ENCODE data around the gene TTLL9. TPM values are rescaled to one million over a fixed set of nuclear protein-coding genes. Genes with fewer than 3 reads are reported as not detected.

Gene TTLL9
- total RNA-seq, 1 donor from 2014 or later: not detected

- no peak overlapping the region for H3K4me3 ChIP-seq (ENCODE audit: low read depth, low read length)
- H3K27me3 ChIP-seq (ENCODE audit: control insufficient read depth, insufficient read depth, low read length): peaks cover 48% of the 10 kb centered on the region
- H3K36me3 ChIP-seq (ENCODE audit: control insufficient read depth, insufficient read depth, low read length): no peaks in the 10 kb centered on the region
- TF ChIP-seq CTCF (IDR thresholded peaks at IDR 0.05; ENCODE audit: insufficient read depth, low read length, poor library complexity, severe bottlenecking): no peak
- DNase-seq (ENCODE audit: low read depth): no peak
These were observed 8.3 kb upstream of the TTLL9 start for GRCh38 chr20:31862157-31862470.

- DNase-seq (ENCODE audit: low read depth): no peak
- no peak for TF ChIP-seq CTCF (IDR thresholded peaks at IDR 0.05; ENCODE audit: insufficient read depth, low read length, poor library complexity, severe bottlenecking)
- Histone ChIP-seq H3K27me3 (ENCODE audit: control insufficient read depth, insufficient read depth, low read length) (peaks cover 45% of the 10 kb centered on the region), H3K36me3 (ENCODE audit: control insufficient read depth, insufficient read depth, low read length) (no peaks in the 10 kb centered on the region), H3K4me3 (ENCODE audit: low read depth, low read length) (no peak overlapping the region)
These were observed 7.9 kb upstream of the TTLL9 start for GRCh38 chr20:31862506-31862905.

- no peak for TF ChIP-seq CTCF (IDR thresholded peaks at IDR 0.05; ENCODE audit: insufficient read depth, low read length, poor library complexity, severe bottlenecking)
- H3K27me3 ChIP-seq (ENCODE audit: control insufficient read depth, insufficient read depth, low read length): peaks cover 39% of the 10 kb centered on the region
- no peak overlapping the region for H3K4me3 ChIP-seq (ENCODE audit: low read depth, low read length)
- H3K36me3 ChIP-seq (ENCODE audit: control insufficient read depth, insufficient read depth, low read length): no peaks in the 10 kb centered on the region
- no peak for DNase-seq (ENCODE audit: low read depth)
These were observed 6.9 kb upstream of the TTLL9 start for GRCh38 chr20:31863296-31864085.

- TF ChIP-seq CTCF (IDR thresholded peaks at IDR 0.05; ENCODE audit: insufficient read depth, low read length, poor library complexity, severe bottlenecking): no peak
- Histone ChIP-seq H3K27me3 (ENCODE audit: control insufficient read depth, insufficient read depth, low read length) (peaks cover 40% of the 10 kb centered on the region), H3K4me3 (ENCODE audit: low read depth, low read length) (no peak overlapping the region), H3K36me3 (ENCODE audit: control insufficient read depth, insufficient read depth, low read length) (no peaks in the 10 kb centered on the region)
- DNase-seq (ENCODE audit: low read depth): no peak
These were observed 5.7 kb upstream of the TTLL9 start for GRCh38 chr20:31864521-31865400.

- Histone ChIP-seq H3K4me3 (ENCODE audit: low read depth, low read length) (no peak overlapping the region), H3K36me3 (ENCODE audit: control insufficient read depth, insufficient read depth, low read length) (no peaks in the 10 kb centered on the region), H3K27me3 (ENCODE audit: control insufficient read depth, insufficient read depth, low read length) (peaks cover 40% of the 10 kb centered on the region)
- no peak for TF ChIP-seq CTCF (IDR thresholded peaks at IDR 0.05; ENCODE audit: insufficient read depth, low read length, poor library complexity, severe bottlenecking)
- no peak for DNase-seq (ENCODE audit: low read depth)
These were observed 4.2 kb upstream of the TTLL9 start for GRCh38 chr20:31866221-31866620.
